NCI-H2171 treated with DMSO at 0.1 percent for 48 hours (cell line): ENCODE measurements around the gene RSRC2.
A peak's percentile ranks its signal among the peaks of the same experiment; 100 is the strongest.
"Not testable (repeated sequence)": the region's sequence is repeated elsewhere in the genome, so short reads cannot be mapped to it uniquely, and the experiment has no call there.

Experiments used
- DNase-seq: peaks from one replicate; lab custom pipeline; 2025; lab: John Stamatoyannopoulos, UW

RSRC2 gene

GRCh38 chr12:122526683-122527477 is at the start of gene RSRC2, which contains the start of gene KNTC1:
TSS of gene RSRC2 (minus strand) at chr12:122526936. CDS start at chr12:122526853, 83 bp downstream.
TSS of gene KNTC1 (plus strand) at chr12:122527249. CDS start at chr12:122530064, 2,815 bp downstream.
- peak; percentile 100 for DNase-seq

- DNase-seq = no peak
These were observed 45.1 kb upstream of the RSRC2 start for GRCh38 chr12:122571821-122572220.

- DNase-seq = not testable (repeated sequence)
These were observed 43.3 kb upstream of the RSRC2 start for GRCh38 chr12:122570006-122570405.

- no peak for DNase-seq
These were observed 42.6 kb upstream of the RSRC2 start for GRCh38 chr12:122569288-122569687.

- DNase-seq = not testable (repeated sequence)
These were observed 40.1 kb upstream of the RSRC2 start for GRCh38 chr12:122566816-122567215.

GRCh38 chr12:122563361-122563760 is 36.6 kb upstream of the RSRC2 start:
- DNase-seq = no peak

GRCh38 chr12:122560138-122560537 is 33.4 kb upstream of the RSRC2 start:
- no peak for DNase-seq

- no peak for DNase-seq
These were observed 32.3 kb upstream of the RSRC2 start for GRCh38 chr12:122558745-122559641.

- no peak for DNase-seq
These were observed 20.6 kb upstream of the RSRC2 start for GRCh38 chr12:122547330-122547729.

GRCh38 chr12:122545855-122546254 is 19.1 kb upstream of the RSRC2 start:
- no peak for DNase-seq

- DNase-seq = no peak
These were observed 17.8 kb upstream of the RSRC2 start for GRCh38 chr12:122544537-122544936.

GRCh38 chr12:122538496-122538895 is 11.8 kb upstream of the RSRC2 start:
- no peak for DNase-seq

- no peak for DNase-seq
These were observed 10.3 kb upstream of the RSRC2 start for GRCh38 chr12:122537021-122537420.

GRCh38 chr12:122533856-122534255 is 7.1 kb upstream of the RSRC2 start:
- no peak for DNase-seq

GRCh38 chr12:122528992-122529391 is 2.3 kb upstream of the RSRC2 start:
- no peak for DNase-seq

- no peak for DNase-seq
These were observed 1.8 kb upstream of the RSRC2 start for GRCh38 chr12:122528582-122528981.

GRCh38 chr12:122527478-122527944 is 775 bp upstream of the RSRC2 start:
- no peak for DNase-seq

- no peak for DNase-seq
These were observed 2.7 kb downstream of the RSRC2 start for GRCh38 chr12:122523846-122524718.

GRCh38 chr12:122523280-122523679 is 3.5 kb downstream of the RSRC2 start:
- no peak for DNase-seq

GRCh38 chr12:122520676-122521075 is 6.1 kb downstream of the RSRC2 start:
- DNase-seq = no peak

GRCh38 chr12:122519418-122519817 is 7.3 kb downstream of the RSRC2 start:
- DNase-seq = no peak

- no peak for DNase-seq
These were observed 7.8 kb downstream of the RSRC2 start for GRCh38 chr12:122518908-122519307.
